Measurements from ENCODE around the gene PTGES2. TPM values are rescaled to one million over a fixed set of nuclear protein-coding genes. Genes with fewer than 3 reads are reported as not detected.
"Not testable (repeated sequence)": the region's sequence is repeated elsewhere in the genome, so short reads cannot be mapped to it uniquely, and the experiment has no call there.

The PTGES2 gene
- total RNA-seq, 1 experiment from 2014 or later: 37.9 TPM

DNA sequence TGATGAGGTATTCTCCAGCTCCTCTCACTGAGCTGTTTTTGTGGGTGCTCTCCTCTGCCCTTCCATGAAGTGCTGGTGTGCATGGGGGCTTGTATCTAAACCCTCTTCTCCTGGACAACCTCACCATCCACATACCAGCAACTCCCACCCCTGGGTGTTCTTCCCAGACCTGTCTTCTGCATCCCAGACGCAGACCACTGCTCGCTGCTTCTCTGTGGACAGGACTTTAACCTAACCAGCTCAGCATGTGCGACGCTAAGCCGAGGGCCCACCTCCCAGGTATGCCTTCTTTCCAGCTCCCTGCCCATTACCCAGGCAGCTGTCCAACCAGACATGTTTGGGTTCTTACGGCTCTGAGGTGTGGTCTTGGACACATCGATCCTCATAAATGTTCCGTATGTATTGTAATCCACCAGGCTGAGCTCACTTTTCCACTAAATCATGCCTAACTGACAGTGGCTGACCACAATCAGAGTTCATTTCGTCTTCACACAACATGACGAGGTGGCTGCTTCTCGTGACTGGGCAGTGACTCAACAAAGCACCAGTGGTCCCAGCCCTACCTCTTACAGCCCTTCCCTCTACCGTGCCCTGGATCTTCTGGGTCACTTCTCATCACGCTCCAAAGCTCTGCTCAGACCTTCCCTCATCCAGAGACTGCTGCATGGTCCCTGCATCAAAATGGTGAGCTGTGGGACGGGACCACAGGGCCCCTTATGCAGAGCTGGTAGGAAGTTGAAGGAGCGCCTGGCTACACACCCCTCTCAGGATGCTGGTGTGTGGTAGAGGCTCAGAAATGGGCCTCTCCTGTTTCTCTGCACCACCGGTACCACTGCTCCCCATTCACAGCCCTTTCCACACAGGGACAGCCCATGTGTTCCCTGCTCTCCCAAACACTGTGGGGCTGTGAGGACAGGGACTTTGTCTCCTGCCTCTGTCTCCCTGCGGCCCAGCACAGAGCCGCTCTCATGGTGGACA lies 9.6 kb upstream of the PTGES2 start:
- no peak overlapping the region for H3K27ac ChIP-seq
- no peaks in the 10 kb centered on the region for H3K36me3 ChIP-seq
- H3K4me1 ChIP-seq (replicated peaks): no peaks in the 10 kb centered on the region
- no peak overlapping the region for H3K4me3 ChIP-seq
- DNase-seq (ENCODE audit: low read depth in 1 of 2, low spot score in 2 of 2): no peak
- no peaks in the 10 kb centered on the region for H3K27me3 ChIP-seq (replicated peaks)
- H3K9me3 ChIP-seq (replicated peaks): no peaks in the 10 kb centered on the region

DNA sequence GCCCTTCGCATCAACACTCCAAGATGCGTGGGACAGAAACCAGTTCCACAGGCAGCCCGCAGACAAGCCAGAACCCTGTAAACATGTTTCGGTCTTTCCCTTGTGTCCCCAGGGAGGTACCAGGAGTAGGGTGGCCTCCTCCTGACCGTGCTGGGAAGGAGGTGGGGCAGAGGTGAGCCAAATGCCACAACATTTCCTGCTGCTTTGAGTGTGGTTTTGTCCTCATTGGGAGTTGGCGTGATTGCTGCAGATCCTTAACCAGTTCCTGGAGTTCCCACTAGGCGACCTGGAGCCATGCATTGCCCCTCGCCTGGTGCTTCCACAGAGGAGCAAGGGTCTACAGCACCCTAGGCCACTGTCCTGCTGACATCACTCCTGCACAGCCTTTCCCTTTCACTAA lies 8.0 kb upstream of the PTGES2 start:
- not testable (repeated sequence) for H3K9me3 ChIP-seq (replicated peaks); H3K4me1 ChIP-seq (replicated peaks); H3K27ac ChIP-seq; DNase-seq (ENCODE audit: low read depth in 1 of 2, low spot score in 2 of 2); H3K4me3 ChIP-seq; H3K36me3 ChIP-seq; H3K27me3 ChIP-seq (replicated peaks)

DNA sequence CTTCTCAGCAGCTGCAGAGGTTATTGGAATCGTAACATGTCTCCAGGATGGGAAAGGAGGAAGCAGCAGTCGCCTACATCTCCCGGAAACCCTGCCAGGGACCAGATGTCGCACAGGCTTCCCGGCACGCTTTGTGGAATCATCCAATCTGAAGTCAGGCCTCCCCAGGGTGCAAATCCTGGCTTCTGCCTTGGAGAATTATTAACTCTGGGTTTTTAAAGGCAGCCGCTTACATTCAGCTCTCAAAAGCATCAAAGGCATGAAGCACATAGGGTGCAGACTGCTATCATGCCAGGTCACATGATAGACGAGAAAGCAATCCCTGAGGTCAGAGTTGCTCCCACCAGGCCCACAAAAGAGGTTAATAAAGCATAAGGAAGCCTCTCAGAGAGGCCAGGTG lies 4.6 kb upstream of the PTGES2 start:
- not testable (repeated sequence) for DNase-seq (ENCODE audit: low read depth in 1 of 2, low spot score in 2 of 2); H3K27me3 ChIP-seq (replicated peaks); H3K27ac ChIP-seq; H3K4me3 ChIP-seq; H3K4me1 ChIP-seq (replicated peaks); H3K36me3 ChIP-seq; H3K9me3 ChIP-seq (replicated peaks)

DNA sequence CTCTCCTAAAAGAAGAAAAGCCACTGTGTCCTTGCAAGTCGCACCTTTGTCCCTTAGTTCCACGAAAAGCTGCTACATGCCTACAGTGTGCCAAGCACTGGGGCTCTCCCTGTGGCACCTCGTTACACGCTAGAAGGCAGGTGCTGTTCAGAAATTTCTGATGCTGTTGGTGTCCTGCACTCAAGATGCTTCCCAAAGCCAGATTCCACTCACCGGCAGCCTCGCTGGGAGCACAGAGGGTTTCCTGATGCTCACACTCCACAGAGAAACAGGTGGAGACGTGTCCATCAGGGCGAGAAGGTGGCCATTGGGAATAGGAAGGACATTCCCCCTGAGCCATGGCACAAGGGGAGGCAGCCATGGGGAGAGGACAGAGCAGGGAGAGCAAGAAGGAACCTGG lies 3.8 kb upstream of the PTGES2 start:
- H3K4me1 ChIP-seq (replicated peaks): peaks cover 13% of the 10 kb centered on the region
- H3K36me3 ChIP-seq: not testable (repeated sequence)

DNA sequence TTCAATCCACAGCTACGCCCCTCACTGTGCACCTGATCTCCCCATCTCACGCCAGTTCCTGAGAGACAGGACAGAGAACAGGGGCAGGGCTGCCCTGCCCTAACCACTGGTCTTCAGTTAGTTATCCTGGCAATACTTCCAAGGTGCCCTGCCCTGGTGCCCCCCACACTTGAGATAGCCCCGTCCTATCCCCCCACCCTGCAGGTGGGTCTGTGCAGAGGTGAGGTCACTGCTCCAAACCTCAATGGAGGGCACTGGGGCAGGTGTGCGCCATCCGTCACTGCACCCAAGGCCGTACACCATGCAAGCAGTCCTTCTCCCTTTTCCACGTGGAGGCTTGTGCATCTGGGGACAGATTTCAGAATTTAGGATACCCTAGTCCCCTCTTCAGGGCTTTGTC lies 3.1 kb upstream of the PTGES2 start:
- not testable (repeated sequence) for H3K9me3 ChIP-seq (replicated peaks); H3K36me3 ChIP-seq; H3K27me3 ChIP-seq (replicated peaks); DNase-seq (ENCODE audit: low read depth in 1 of 2, low spot score in 2 of 2); H3K4me3 ChIP-seq; H3K27ac ChIP-seq
- peaks cover 13% of the 10 kb centered on the region for H3K4me1 ChIP-seq (replicated peaks)

More for the DNA sequence above, 3.8 kb upstream of the PTGES2 start:
- not testable (repeated sequence) for H3K4me3 ChIP-seq; H3K27me3 ChIP-seq (replicated peaks); DNase-seq (ENCODE audit: low read depth in 1 of 2, low spot score in 2 of 2); H3K27ac ChIP-seq; H3K9me3 ChIP-seq (replicated peaks)

DNA sequence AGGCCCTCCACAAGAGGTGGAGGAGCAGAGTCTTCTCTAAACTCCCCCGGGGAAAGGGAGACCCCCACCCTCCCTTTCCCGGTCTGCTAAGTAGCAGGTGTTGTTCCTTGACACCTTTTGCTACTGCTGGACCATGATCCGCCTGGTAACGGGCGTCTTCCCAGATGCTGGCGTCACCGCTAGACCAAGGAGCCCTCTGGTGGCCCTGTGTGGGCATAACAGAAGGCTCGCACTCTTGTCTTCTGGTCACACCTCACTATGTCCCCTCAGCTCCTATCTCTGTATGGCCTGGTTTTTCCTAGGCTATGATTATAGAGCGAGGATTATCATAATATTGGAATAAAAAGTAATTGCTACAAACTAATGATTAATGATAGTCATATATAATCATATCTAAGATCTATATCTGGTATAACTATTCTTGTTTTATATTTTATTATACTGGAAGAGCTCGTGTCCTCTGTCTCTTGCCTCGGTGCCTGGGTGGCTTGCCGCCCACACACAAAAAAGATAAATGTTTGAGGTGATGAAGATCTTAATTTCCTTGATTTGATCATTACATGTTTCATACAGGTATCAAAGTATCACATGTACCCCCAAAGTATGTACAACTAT lies 2.6 kb upstream of the PTGES2 start:
- DNase-seq (ENCODE audit: low read depth in 1 of 2, low spot score in 2 of 2); H3K27me3 ChIP-seq (replicated peaks); H3K27ac ChIP-seq: not testable (repeated sequence)

DNA sequence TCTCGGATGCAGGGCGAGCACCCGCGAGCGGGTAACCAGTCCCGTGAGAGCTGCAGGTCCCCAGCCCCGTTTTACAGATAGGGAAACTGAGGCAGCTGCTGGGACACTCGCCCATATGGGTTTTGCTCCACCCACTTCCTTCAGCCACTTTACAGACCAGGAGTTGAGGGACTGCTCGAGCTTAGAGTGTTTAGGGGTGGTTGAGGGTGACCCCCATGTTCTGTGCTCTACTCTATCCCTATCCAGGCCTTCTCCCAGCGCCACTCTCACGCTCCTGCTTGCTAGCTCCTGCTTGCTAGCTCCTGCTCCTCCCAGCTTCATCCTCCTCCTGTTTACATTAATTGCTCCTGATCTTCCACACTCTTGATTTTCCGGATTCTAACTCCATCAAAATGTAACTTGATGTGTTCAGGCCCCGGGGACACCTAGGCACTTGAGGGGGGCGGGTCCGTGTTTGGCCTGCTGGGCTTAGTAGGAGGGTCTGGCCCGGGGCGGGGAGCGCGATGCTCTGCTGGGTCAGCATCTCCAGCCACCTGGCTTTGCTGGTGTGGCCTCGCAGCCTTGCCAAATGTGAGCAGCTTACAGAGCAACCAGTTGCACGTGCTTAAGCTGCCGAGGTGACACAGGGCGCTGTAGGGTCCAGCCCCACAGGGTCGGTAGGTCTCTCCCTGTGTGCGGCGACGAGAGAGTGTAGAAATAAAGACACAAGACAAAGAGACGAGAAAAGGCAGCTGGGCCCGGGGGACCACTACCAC lies 1.5 kb upstream of the PTGES2 start:
- Histone ChIP-seq H3K27ac (no peak overlapping the region), H3K4me3 (peak overlapping the region; percentile 95), H3K36me3 (peaks cover 15% of the 10 kb centered on the region), H3K9me3 (replicated peaks) (no peaks in the 10 kb centered on the region), H3K4me1 (replicated peaks) (peaks cover 13% of the 10 kb centered on the region), H3K27me3 (replicated peaks) (no peaks in the 10 kb centered on the region)
- DNase-seq (ENCODE audit: low read depth in 1 of 2, low spot score in 2 of 2): no peak

More for the DNA sequence above, 2.6 kb upstream of the PTGES2 start:
- H3K4me1 ChIP-seq (replicated peaks): peaks cover 13% of the 10 kb centered on the region
- H3K36me3 ChIP-seq; H3K9me3 ChIP-seq (replicated peaks); H3K4me3 ChIP-seq: not testable (repeated sequence)

DNA sequence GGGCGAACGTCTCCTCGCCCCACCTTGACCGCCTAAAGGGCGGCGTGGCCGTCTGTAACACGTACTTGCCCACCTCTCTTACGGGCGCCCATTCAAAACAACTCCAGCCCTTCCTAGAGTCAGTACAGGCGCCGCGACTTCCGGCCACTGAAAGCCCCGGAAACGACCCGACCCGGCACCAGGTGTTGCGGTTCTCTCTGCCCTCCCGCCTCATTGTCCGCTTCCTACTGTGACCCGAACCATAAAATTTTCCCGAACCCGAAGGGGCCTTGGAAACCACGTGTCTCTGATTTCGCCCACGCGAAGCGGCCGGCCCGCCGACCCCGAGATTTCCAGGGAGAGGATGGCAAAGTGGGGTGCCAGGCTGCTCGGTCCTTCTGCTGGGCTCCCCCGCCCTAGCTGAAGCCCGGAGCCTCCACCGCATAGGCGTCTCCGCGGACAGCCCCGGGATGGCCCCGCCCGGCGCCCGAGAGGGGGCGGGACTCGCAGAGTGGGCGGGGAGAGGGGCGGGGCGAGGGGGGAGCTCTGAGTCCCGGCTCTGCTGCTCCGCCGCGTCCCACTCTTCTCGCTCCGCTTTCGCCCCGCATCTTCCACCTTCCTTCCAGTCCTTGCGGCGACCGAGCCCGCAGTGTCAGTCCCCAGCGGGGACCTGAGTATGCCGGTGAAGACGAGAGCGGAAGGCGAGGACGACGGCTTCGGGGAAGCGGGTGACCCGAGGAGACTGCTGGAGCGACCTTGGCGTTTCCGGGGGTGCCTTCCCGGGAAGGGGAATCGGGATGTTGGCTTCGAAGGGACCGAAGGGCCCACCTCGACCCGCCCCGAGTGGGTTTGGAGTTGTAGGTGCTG lies 684 bp upstream of the PTGES2 start:
- no peaks in the 10 kb centered on the region for H3K27me3 ChIP-seq (replicated peaks)
- peaks cover 15% of the 10 kb centered on the region for H3K36me3 ChIP-seq
- DNase-seq (ENCODE audit: low read depth in 1 of 2, low spot score in 2 of 2): peak; percentile 77 to 94
- H3K4me3 ChIP-seq: peak overlapping the region; percentile 95
- no peaks in the 10 kb centered on the region for H3K9me3 ChIP-seq (replicated peaks)
- peaks cover 13% of the 10 kb centered on the region for H3K4me1 ChIP-seq (replicated peaks)
- H3K27ac ChIP-seq: peak overlapping the region; percentile 94

DNA sequence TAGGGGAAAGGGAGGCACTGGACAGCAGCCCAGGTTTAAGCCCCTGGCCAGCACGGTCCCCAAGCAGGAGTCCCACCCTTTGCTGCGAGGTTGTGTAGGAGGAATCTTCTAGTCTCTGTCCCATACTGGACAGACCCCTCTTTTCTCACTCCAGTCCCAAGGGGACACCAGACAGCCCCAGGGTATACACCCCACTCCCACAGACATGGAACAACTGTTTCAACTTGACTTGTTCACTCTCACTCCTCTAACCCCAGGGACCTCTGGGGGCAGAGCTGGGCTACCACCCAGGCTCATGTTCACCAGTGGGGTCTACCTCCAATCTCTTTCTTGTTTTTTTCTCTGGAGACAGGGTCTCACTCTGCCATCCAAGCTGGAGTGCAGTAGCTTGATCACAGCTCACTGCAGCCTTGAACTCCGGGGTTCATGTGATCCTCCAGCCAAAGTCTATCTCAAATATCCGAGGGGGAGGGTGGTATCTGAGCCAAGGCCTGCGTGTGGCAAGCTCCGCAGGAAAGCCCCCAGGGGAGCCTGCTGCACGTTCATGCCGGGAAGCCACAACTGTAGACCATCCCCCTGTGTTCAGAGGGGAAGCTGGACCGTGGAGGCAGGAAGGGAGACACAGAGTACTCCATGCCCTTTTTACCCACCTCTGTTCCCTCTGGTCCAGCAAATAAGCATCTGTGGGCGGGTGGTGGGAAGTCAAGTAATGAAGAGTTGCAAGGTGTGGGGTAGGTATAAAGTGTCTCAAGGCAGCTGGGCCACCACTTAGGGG lies 1.8 kb downstream of the PTGES2 start:
- no peaks in the 10 kb centered on the region for H3K27me3 ChIP-seq (replicated peaks)
- no peaks in the 10 kb centered on the region for H3K9me3 ChIP-seq (replicated peaks)
- no peak overlapping the region for H3K27ac ChIP-seq
- peaks cover 13% of the 10 kb centered on the region for H3K4me1 ChIP-seq (replicated peaks)
- no peak overlapping the region for H3K4me3 ChIP-seq
- DNase-seq (ENCODE audit: low read depth in 1 of 2, low spot score in 2 of 2): no peak
- H3K36me3 ChIP-seq: peaks cover 15% of the 10 kb centered on the region

DNA sequence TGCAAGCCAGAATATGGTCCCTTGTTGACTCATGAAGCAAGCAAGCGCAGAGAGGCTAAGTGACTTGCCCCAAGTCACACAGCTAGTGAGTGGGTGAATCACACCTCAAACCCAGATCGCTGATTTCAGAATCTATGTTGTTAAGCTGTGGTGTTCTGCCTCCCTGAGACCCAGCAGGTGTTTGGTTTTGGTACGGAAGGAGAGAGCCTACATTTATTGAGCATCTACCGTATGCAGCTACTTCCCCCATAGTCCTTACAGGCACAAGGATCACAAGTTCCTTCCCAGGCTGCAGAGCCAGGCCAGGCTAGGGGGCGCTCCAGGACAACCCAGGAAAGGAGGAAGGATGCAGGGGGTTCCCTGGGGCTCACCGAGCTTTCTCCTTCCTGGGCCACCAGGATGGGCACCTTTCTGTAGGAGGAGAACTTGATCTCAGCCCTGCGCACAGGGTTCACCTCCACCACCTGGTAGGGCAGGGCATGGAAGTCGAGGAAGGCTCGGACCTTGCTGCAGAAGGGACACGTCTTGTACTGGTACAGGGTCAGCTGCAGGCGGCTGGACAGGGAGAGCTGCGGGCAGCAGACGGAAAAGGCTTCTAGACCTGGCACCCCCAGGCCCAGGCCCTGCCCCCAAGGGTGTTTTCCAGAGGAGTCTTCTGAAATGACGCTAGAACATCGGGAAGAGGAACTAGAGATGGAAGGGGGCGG lies 2.5 kb downstream of the PTGES2 start:
- H3K27ac ChIP-seq: no peak overlapping the region

DNA sequence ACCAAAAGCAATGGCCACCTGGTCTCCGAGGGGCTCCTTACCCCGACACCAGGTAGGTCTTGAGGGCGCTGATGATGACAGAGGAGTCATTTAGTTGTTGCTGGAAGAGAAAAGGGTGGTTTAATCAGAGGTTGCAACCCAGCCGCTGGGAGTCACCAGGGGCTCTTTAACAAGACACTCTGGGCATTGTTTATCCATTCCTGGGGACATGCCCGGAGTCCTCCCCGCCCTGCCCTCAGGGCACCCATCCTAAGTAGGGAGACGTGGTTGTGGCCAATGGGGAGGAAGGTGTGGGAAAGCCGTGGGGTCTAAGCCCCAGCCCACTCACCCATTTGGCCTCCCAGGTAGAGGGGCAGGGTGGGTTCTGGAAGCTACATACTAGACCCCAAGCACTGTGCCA lies 3.1 kb downstream of the PTGES2 start:
- H3K9me3 ChIP-seq (replicated peaks): no peaks in the 10 kb centered on the region
- no peak overlapping the region for H3K27ac ChIP-seq
- no peak for DNase-seq (ENCODE audit: low read depth in 1 of 2, low spot score in 2 of 2)
- no peaks in the 10 kb centered on the region for H3K27me3 ChIP-seq (replicated peaks)
- H3K4me3 ChIP-seq: no peak overlapping the region
- peaks cover 15% of the 10 kb centered on the region for H3K36me3 ChIP-seq
- H3K4me1 ChIP-seq (replicated peaks): peaks cover 13% of the 10 kb centered on the region

More for the DNA sequence above, 2.5 kb downstream of the PTGES2 start:
- Histone ChIP-seq H3K4me1 (replicated peaks) (peaks cover 13% of the 10 kb centered on the region), H3K9me3 (replicated peaks) (no peaks in the 10 kb centered on the region), H3K27me3 (replicated peaks) (no peaks in the 10 kb centered on the region), H3K36me3 (peaks cover 15% of the 10 kb centered on the region), H3K4me3 (no peak overlapping the region)
- peak in 1 of 2 experiments; percentile 21 for DNase-seq (ENCODE audit: low read depth in 1 of 2, low spot score in 2 of 2)

DNA sequence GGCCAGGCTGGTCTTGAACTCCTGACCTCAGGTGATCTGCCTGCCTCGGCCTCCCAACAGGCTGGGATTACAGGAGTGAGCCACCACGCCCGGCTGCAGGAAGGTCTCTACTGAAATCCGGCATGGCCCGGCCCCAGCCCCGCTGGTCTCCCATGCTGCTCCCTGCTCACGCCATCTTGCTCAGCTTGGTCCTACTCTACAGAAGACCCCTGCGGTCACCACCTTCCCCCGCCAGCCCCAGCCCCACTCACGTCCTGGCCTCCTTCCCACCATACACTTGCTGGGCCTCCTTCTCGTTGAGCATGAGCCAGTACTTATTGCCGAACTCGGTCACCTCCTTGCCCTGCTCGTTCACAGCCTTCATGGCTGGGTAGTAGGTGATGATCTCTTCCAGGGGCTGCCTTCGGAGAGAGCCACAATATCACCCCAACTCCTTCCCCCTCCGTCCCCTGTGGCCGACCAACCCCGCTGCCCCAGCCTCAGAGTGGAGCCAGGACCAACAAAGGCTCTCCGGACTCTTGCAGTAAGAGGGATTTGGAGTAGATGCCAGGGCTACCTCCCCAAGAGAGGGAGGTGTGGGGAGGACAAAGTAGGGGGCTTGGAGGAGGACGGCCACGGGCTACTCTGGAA lies 4.0 kb downstream of the PTGES2 start:
- Histone ChIP-seq H3K36me3 (peaks cover 15% of the 10 kb centered on the region), H3K9me3 (replicated peaks) (no peaks in the 10 kb centered on the region)
- no peak for DNase-seq (ENCODE audit: low read depth in 1 of 2, low spot score in 2 of 2)

More for the DNA sequence above, 4.0 kb downstream of the PTGES2 start:
- H3K4me3 ChIP-seq: no peak overlapping the region
- peaks cover 7% of the 10 kb centered on the region for H3K4me1 ChIP-seq (replicated peaks)
- no peak overlapping the region for H3K27ac ChIP-seq
- H3K27me3 ChIP-seq (replicated peaks): no peaks in the 10 kb centered on the region
